Astrocyte (in vitro differentiated cells and primary cell): ENCODE results near the gene SUGP2. TPM values are rescaled to one million over a fixed set of nuclear protein-coding genes. Genes with fewer than 3 reads are reported as not detected.

Experiments
- DNase-seq: peaks from one replicate; pipeline ENCODE4 v3.0.0-alpha.2; 2010; ENCODE audit warnings: low read depth
- FAIRE-seq: peaks from 2 replicates; lab custom pipeline; 2011; peaks lifted over from hg19 to GRCh38; lab: Jason Lieb, UNC
- H2AFZ ChIP-seq: 2 replicates; pipeline ENCODE4 v1.6.0; 2012; ENCODE audit warnings: low read depth, low read length, inconsistent platforms
- H3K27ac ChIP-seq: 2 replicates; pipeline ENCODE4 v1.5.1; 2011; ENCODE audit warnings: low read depth, low read length, inconsistent platforms
- H3K27me3 ChIP-seq: 2 replicates; pipeline ENCODE4 v1.6.0; 2011; ENCODE audit warnings: low read length, inconsistent platforms; ENCODE audit not compliant: insufficient read depth
- H3K36me3 ChIP-seq: 2 replicates; pipeline ENCODE4 v1.5.1; 2011; ENCODE audit warnings: low read length, inconsistent platforms; ENCODE audit not compliant: insufficient read depth
- H3K4me1 ChIP-seq: 2 replicates; pipeline ENCODE4 v1.5.1; 2011; ENCODE audit warnings: low read length, inconsistent platforms; ENCODE audit not compliant: insufficient read depth
- H3K4me2 ChIP-seq: 2 replicates; pipeline ENCODE4 v1.6.0; 2012; ENCODE audit warnings: low read length, inconsistent platforms
- H3K4me3 ChIP-seq: 2 replicates; pipeline ENCODE4 v1.5.1; 2011; ENCODE audit warnings: low read depth, mild to moderate bottlenecking, low read length, inconsistent platforms; ENCODE audit not compliant: insufficient read depth
- H3K79me2 ChIP-seq: 2 replicates; pipeline ENCODE4 v1.6.0; 2012; ENCODE audit warnings: mild to moderate bottlenecking, low read length, inconsistent platforms; ENCODE audit not compliant: insufficient read depth
- H3K9ac ChIP-seq: 2 replicates; pipeline ENCODE4 v1.6.0; 2012; ENCODE audit warnings: mild to moderate bottlenecking, low read length, inconsistent platforms
- H3K9me3 ChIP-seq: 2 replicates; pipeline ENCODE4 v1.5.1; 2012; ENCODE audit warnings: low read depth, mild to moderate bottlenecking, low read length, inconsistent platforms; ENCODE audit not compliant: insufficient read depth
- H4K20me1 ChIP-seq: 2 replicates; pipeline ENCODE4 v1.6.0; 2012; ENCODE audit warnings: low read length, inconsistent platforms; ENCODE audit not compliant: insufficient read depth
- H3K27ac Mint-ChIP-seq: one replicate; pipeline ENCODE4 v1.8.0; 2021; ENCODE audit warnings: mild to moderate bottlenecking, mixed read lengths; ENCODE audit not compliant: unreplicated experiment
- H3K27me3 Mint-ChIP-seq: one replicate; pipeline ENCODE4 v1.8.0; 2021; ENCODE audit warnings: low read depth, mixed read lengths; ENCODE audit not compliant: unreplicated experiment
- H3K36me3 Mint-ChIP-seq: one replicate; pipeline ENCODE4 v1.8.0; 2021; ENCODE audit warnings: low read depth, mixed read lengths; ENCODE audit not compliant: unreplicated experiment
- H3K4me1 Mint-ChIP-seq: one replicate; pipeline ENCODE4 v1.8.0; 2021; ENCODE audit warnings: low read depth, mixed read lengths; ENCODE audit not compliant: unreplicated experiment
- H3K4me3 Mint-ChIP-seq: one replicate; pipeline ENCODE4 v1.8.0; 2021; ENCODE audit warnings: mild to moderate bottlenecking, moderate library complexity, mixed read lengths; ENCODE audit not compliant: unreplicated experiment
- H3K9me3 Mint-ChIP-seq: one replicate; pipeline ENCODE4 v1.8.0; 2021; ENCODE audit warnings: mild to moderate bottlenecking, mixed read lengths; ENCODE audit not compliant: unreplicated experiment
- CTCF ChIP-seq: IDR thresholded peaks from 2 replicates; pipeline ENCODE4 v1.5.1; 2011; ENCODE audit warnings: low read depth, mild to moderate bottlenecking, inconsistent platforms, low read length, moderate library complexity; ENCODE audit not compliant: insufficient read depth
- EZH2 ChIP-seq: IDR thresholded peaks from 2 replicates; pipeline ENCODE4 v1.6.1; 2012; ENCODE audit warnings: mild to moderate bottlenecking, low read length, inconsistent platforms; ENCODE audit not compliant: insufficient read depth
- total RNA-seq: library from RNA; stranded (reverse); gene quantifications from 2 replicates; pipeline ENCODE4 v1.2.1, GENCODE V29; 2021

SUGP2 gene
- total RNA-seq, 1 donor from 2014 or later = 77.6 TPM

GRCh38 chr19:18980432-18981020 lies 52.8 kb downstream of the SUGP2 start:
- TF ChIP-seq EZH2 (no peak), CTCF (no peak)
- Mint-ChIP-seq H3K4me1 (no peaks in the 10 kb centered on the region), H3K9me3 (no peaks in the 10 kb centered on the region), H3K4me3 (no peak overlapping the region), H3K27me3 (peaks cover 34% of the 10 kb centered on the region), H3K27ac (no peak overlapping the region), H3K36me3 (no peaks in the 10 kb centered on the region)
- Histone ChIP-seq H3K9ac (no peak overlapping the region), H3K27ac (no peak overlapping the region), H3K9me3 (no peaks in the 10 kb centered on the region), H3K36me3 (no peaks in the 10 kb centered on the region), H3K4me1 (no peaks in the 10 kb centered on the region), H3K79me2 (no peaks in the 10 kb centered on the region), H3K4me3 (no peak overlapping the region), H3K4me2 (no peak overlapping the region), H4K20me1 (no peaks in the 10 kb centered on the region), H2AFZ (no peak overlapping the region), H3K27me3 (peaks cover 15% of the 10 kb centered on the region)
- no peak for DNase-seq
- FAIRE-seq = no peak

- Histone ChIP-seq H3K79me2 (no peaks in the 10 kb centered on the region), H4K20me1 (no peaks in the 10 kb centered on the region)
- H3K27ac Mint-ChIP-seq = no peak overlapping the region
Measured at GRCh38 chr19:18978616-18979015, 54.7 kb downstream of the SUGP2 start.

More at GRCh38 chr19:18978616-18979015, 54.7 kb downstream of the SUGP2 start:
- FAIRE-seq (no peak), DNase-seq (no peak)
- TF ChIP-seq EZH2 (no peak), CTCF (no peak)
- H3K9me3 Mint-ChIP-seq = no peaks in the 10 kb centered on the region
- H3K4me1 ChIP-seq = no peaks in the 10 kb centered on the region
- H3K27me3 ChIP-seq = peaks cover 7% of the 10 kb centered on the region
- no peak overlapping the region for H3K27ac ChIP-seq
- no peaks in the 10 kb centered on the region for H3K9me3 ChIP-seq
- no peak overlapping the region for H2AFZ ChIP-seq
- H3K4me3 ChIP-seq = no peak overlapping the region
- no peak overlapping the region for H3K4me2 ChIP-seq
- H3K9ac ChIP-seq = no peak overlapping the region
- H3K36me3 Mint-ChIP-seq = no peaks in the 10 kb centered on the region
- peaks cover 28% of the 10 kb centered on the region for H3K27me3 Mint-ChIP-seq
- no peaks in the 10 kb centered on the region for H3K4me1 Mint-ChIP-seq
- no peak overlapping the region for H3K4me3 Mint-ChIP-seq
- no peaks in the 10 kb centered on the region for H3K36me3 ChIP-seq
